Gastroesophageal sphincter (tissue), 3 donors: ENCODE data around the gene MIPEP.

Experiments
- POLR2A ChIP-seq, 2 donors: fragments of 450-650 bp; IDR thresholded peaks; one replicate each; pipeline ENCODE4 v1.6.1; 2017; ENCODE audit warnings: antibody characterized with exemption in 2 of 2, mild to moderate bottlenecking in 2 of 2, moderate library complexity in 1 of 2
- TF ChIP-seq, protein P1 (sequence below), 4 experiments: fragments of 200-600 bp in 2 of 4; fragments of 450-650 bp in 2 of 4; sonication (generic) in 1 of 4; IDR thresholded peaks; one replicate each; pipeline ENCODE4 v1.5.1; 2017 to 2019; ENCODE audit warnings: antibody characterized with exemption in 4 of 4, mild to moderate bottlenecking in 2 of 4, moderate library complexity in 2 of 4

- no peak for TF ChIP-seq POLR2A (IDR thresholded peaks at IDR 0.05)
- TF ChIP-seq, protein P1, sequence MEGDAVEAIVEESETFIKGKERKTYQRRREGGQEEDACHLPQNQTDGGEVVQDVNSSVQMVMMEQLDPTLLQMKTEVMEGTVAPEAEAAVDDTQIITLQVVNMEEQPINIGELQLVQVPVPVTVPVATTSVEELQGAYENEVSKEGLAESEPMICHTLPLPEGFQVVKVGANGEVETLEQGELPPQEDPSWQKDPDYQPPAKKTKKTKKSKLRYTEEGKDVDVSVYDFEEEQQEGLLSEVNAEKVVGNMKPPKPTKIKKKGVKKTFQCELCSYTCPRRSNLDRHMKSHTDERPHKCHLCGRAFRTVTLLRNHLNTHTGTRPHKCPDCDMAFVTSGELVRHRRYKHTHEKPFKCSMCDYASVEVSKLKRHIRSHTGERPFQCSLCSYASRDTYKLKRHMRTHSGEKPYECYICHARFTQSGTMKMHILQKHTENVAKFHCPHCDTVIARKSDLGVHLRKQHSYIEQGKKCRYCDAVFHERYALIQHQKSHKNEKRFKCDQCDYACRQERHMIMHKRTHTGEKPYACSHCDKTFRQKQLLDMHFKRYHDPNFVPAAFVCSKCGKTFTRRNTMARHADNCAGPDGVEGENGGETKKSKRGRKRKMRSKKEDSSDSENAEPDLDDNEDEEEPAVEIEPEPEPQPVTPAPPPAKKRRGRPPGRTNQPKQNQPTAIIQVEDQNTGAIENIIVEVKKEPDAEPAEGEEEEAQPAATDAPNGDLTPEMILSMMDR (IDR thresholded peaks at IDR 0.05) = no peak
Measured at GRCh38 chr13:23710366-23710765, 178.8 kb downstream of the MIPEP start.
